CD14-positive monocyte (primary cell): Measurements from ENCODE around the gene HS3ST3B1. TPM values are rescaled to one million over a fixed set of nuclear protein-coding genes. Genes with fewer than 3 reads are reported as not detected.

ENCODE experiments used
- DNase-seq, 3 donors: peaks; one replicate each; pipeline ENCODE4 v3.0.0-alpha.2; 2011 to 2022
- H2AFZ ChIP-seq: 2 replicates; pipeline ENCODE4 v1.6.0; 2012; ENCODE audit warnings: mild to moderate bottlenecking, low read depth, low read length, inconsistent platforms; ENCODE audit not compliant: insufficient read depth, poor library complexity, severe bottlenecking
- H3K27ac ChIP-seq, 2 donors: 1 replicate in 1 of 2; 2 replicates in 1 of 2; pipeline ENCODE4 v1.5.1; 2012 to 2013; ENCODE audit warnings: low read length in 2 of 2, control low read depth in 1 of 2, inconsistent platforms in 1 of 2, low read depth in 1 of 2, mild to moderate bottlenecking in 1 of 2
- H3K27me3 ChIP-seq, 2 donors: one replicate each; pipeline versions ENCODE4 v1.6.0 to v1.6.1; 2011 to 2013; ENCODE audit warnings: low read length in 2 of 2; ENCODE audit not compliant: control insufficient read depth in 2 of 2, insufficient read depth in 2 of 2
- H3K36me3 ChIP-seq, 2 donors: replicated peaks in 1 of 2; 1 replicate in 1 of 2; 2 replicates in 1 of 2; pipeline versions ENCODE4 v1.5.1 to v1.6.1; 2012 to 2013; ENCODE audit warnings: low read length in 2 of 2, control low read depth in 1 of 2, inconsistent platforms in 1 of 2, mild to moderate bottlenecking in 1 of 2; ENCODE audit not compliant: insufficient read depth in 2 of 2, control insufficient read depth in 1 of 2
- H3K4me1 ChIP-seq, 2 donors: 1 replicate in 1 of 2; 2 replicates in 1 of 2; pipeline versions ENCODE4 v1.5.1 to v1.6.1; 2012 to 2013; ENCODE audit warnings: low read length in 2 of 2, control low read depth in 1 of 2, inconsistent platforms in 1 of 2, mild to moderate bottlenecking in 1 of 2, moderate library complexity in 1 of 2; ENCODE audit not compliant: insufficient read depth in 2 of 2, control insufficient read depth in 1 of 2
- H3K4me2 ChIP-seq: replicated peaks from 2 replicates; pipeline ENCODE3; 2012; ENCODE audit warnings: low read length, moderate library complexity, mild to moderate bottlenecking; ENCODE audit not compliant: poor library complexity, severe bottlenecking; ENCODE audit errors: extremely low read depth
- H3K4me3 ChIP-seq, 3 experiments: fragments of 200-600 bp in 1 of 3; sonication (generic) in 1 of 3; replicated peaks in 1 of 3; 1 replicate in 2 of 3; 2 replicates in 1 of 3; pipeline ENCODE4 v1.5.1; 2011 to 2013; ENCODE audit warnings: low read length in 3 of 3, mild to moderate bottlenecking in 3 of 3, control low read depth in 2 of 3, low read depth in 2 of 3, inconsistent platforms in 1 of 3, moderate library complexity in 1 of 3
- H3K79me2 ChIP-seq: 2 replicates; pipeline ENCODE4 v1.6.0; 2012; ENCODE audit warnings: mild to moderate bottlenecking, control low read depth, inconsistent platforms, low read length, moderate library complexity; ENCODE audit not compliant: insufficient read depth
- H3K9ac ChIP-seq: 2 replicates; pipeline ENCODE4 v1.6.0; 2017; ENCODE audit warnings: low read length, mild to moderate bottlenecking; ENCODE audit not compliant: insufficient read depth, poor library complexity, severe bottlenecking
- H3K9me3 ChIP-seq, 2 donors: replicated peaks in 1 of 2; 1 replicate in 1 of 2; 2 replicates in 1 of 2; pipeline versions ENCODE4 v1.5.1 to v1.6.1; 2012 to 2013; ENCODE audit warnings: low read length in 2 of 2, control low read depth in 1 of 2; ENCODE audit not compliant: control insufficient read depth in 1 of 2, insufficient read depth in 1 of 2
- H4K20me1 ChIP-seq: 2 replicates; pipeline ENCODE4 v1.6.0; 2012; ENCODE audit warnings: mild to moderate bottlenecking, low read length, control low read depth, moderate library complexity; ENCODE audit not compliant: insufficient read depth
- H3K27ac Mint-ChIP-seq, 7 donors: one replicate each; pipeline ENCODE4 v1.8.0; 2020; ENCODE audit warnings: mild to moderate bottlenecking in 7 of 7, mixed read lengths in 7 of 7, moderate library complexity in 6 of 7, inconsistent platforms in 2 of 7
- H3K27me3 Mint-ChIP-seq, 3 donors: one replicate each; pipeline ENCODE4 v1.8.0; 2021 to 2022; ENCODE audit warnings: low read depth in 3 of 3, mild to moderate bottlenecking in 3 of 3, mixed read lengths in 3 of 3, moderate library complexity in 3 of 3, inconsistent platforms in 1 of 3
- H3K36me3 Mint-ChIP-seq, 2 donors: one replicate each; pipeline ENCODE4 v1.8.0; 2020; ENCODE audit warnings: mixed read lengths in 2 of 2, inconsistent platforms in 1 of 2, mild to moderate bottlenecking in 1 of 2
- H3K4me1 Mint-ChIP-seq: one replicate; pipeline ENCODE4 v1.8.0; 2020; ENCODE audit warnings: mild to moderate bottlenecking, mixed read lengths
- H3K4me3 Mint-ChIP-seq, 2 donors: one replicate each; pipeline ENCODE4 v1.8.0; 2020; ENCODE audit warnings: mild to moderate bottlenecking in 2 of 2, mixed read lengths in 2 of 2, moderate library complexity in 1 of 2
- H3K9me3 Mint-ChIP-seq, 7 donors: one replicate each; pipeline ENCODE4 v1.8.0; 2020 to 2022; ENCODE audit warnings: mixed read lengths in 7 of 7, mild to moderate bottlenecking in 6 of 7, moderate library complexity in 6 of 7, inconsistent platforms in 2 of 7
- CTCF ChIP-seq: fragments of 200-600 bp; IDR thresholded peaks from one replicate; pipeline ENCODE4 v1.8.0; 2022; ENCODE audit warnings: antibody characterized with exemption, mild to moderate bottlenecking
- WGBS: methylation state at CpG from one replicate; pipeline ENCODE4 v1.1.5; 2013; ENCODE audit warnings: missing lambda C conversion rate; ENCODE audit not compliant: insufficient coverage; 5-methylcytosine and 5-hydroxymethylcytosine counted together
- intact Hi-C, 2 donors: fragments of 100-400 bp; cut with micrococcal nuclease; formaldehyde crosslinking; loops; one replicate each; pipeline versions ENCODE4 v1.15.0 to v1.15.1; 2023
- polyA plus RNA-seq, 3 donors: library from polyadenylated mRNA; depleted of rRNA in 1 of 3; unstranded in 2 of 3; stranded (reverse) in 1 of 3; fragments of 300-500 nt in 2 of 3; fragments of >200 nt in 1 of 3; fragmentation: Illumina TruSeq in 2 of 3; gene quantifications; 1 replicate in 2 of 3; 2 replicates in 1 of 3; pipeline ENCODE4 v1.2.3, GENCODE V29; 2012 to 2021

The HS3ST3B1 gene
- polyA plus RNA-seq, 3 donors = 0.09 to 0.73 (median 0.32) TPM

DNA sequence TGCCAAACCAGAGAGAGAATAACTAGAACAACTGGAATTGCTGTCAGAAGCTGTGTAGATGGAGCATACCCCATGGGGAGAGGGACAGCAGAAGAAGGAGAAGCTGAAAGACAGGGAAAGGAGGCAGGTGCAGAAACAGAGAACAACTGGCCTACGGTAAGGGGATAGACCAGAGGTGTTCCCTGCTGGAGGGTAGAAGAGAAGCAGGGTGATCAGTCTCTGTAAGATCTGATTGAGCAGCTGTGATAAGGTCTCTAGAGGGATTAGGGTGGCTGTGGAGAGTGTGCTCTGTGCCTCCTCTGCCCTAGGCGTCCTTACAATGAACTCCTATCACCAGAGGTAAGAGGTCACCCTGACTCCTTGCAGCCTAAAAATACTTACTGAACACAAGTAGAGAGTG is 30.4 kb upstream of the HS3ST3B1 start:
- no peak overlapping the region for H3K4me3 ChIP-seq
- H3K4me3 Mint-ChIP-seq = no peak overlapping the region
- 86% methylated on average over 1 of the region's 2 CpGs for WGBS
- no peak overlapping the region for H3K27ac ChIP-seq
- H3K27me3 ChIP-seq = no peaks in the 10 kb centered on the region
- no peak overlapping the region for H3K4me2 ChIP-seq
- H3K27me3 Mint-ChIP-seq = peaks cover 0 to 2% (median 2%) of the 10 kb centered on the region in 3 donors
- H3K27ac Mint-ChIP-seq = peak overlapping the region in 1 of 7 donors; percentile 51
- H3K9me3 Mint-ChIP-seq = peaks cover 0 to 13% (median 4%) of the 10 kb centered on the region in 7 donors
- H3K4me1 Mint-ChIP-seq = no peaks in the 10 kb centered on the region
- no peaks in the 10 kb centered on the region for H3K79me2 ChIP-seq
- H3K9me3 ChIP-seq = no peaks in the 10 kb centered on the region
- no peaks in the 10 kb centered on the region for H4K20me1 ChIP-seq
- H3K4me1 ChIP-seq = no peaks in the 10 kb centered on the region
- no peak overlapping the region for H2AFZ ChIP-seq
- H3K9ac ChIP-seq = no peak overlapping the region
- no peaks in the 10 kb centered on the region for H3K36me3 Mint-ChIP-seq
- no peak for TF ChIP-seq CTCF
- intact Hi-C loops = no loop called here
- H3K36me3 ChIP-seq = no peaks in the 10 kb centered on the region
- no peak for DNase-seq

DNA sequence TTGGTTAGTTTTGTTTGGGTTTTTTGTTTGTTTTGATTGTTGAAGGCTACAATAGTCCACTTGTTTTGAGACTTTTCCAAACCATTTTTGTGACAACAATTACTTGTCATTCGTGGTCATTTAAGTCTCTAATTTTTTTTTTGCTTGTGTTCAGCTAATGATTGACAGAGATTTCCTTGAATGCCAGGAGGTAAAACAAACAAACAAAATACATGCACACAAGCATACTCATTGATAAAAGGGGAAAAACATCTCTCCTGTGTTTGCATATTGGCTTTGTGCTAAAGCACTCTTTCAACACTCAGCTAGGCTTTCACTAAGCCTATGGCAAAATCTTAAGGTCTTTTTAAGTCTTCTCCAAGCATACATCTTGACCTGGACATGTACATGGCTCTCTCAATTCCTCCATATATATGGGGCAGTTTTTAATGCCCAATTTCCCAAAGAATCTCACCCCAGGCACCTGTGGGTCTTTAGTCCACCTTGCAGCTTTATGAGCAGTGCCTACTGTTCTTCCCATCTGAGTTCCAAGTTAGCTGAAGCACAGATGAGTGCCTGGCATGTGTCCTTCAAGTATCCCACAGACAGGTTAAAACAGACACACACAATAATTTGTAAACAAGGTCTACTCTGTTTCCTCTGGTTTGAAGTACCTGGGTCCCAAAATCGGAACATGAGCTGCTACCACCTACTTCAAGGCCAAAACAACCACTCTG is 24.2 kb upstream of the HS3ST3B1 start:
- no peak overlapping the region for H3K4me3 Mint-ChIP-seq

More for the DNA sequence above, 24.2 kb upstream of the HS3ST3B1 start:
- Histone ChIP-seq H3K4me3 (no peak overlapping the region), H3K9ac (no peak overlapping the region), H3K27me3 (no peaks in the 10 kb centered on the region), H4K20me1 (no peaks in the 10 kb centered on the region), H3K4me1 (no peaks in the 10 kb centered on the region), H3K36me3 (no peaks in the 10 kb centered on the region), H3K4me2 (no peak overlapping the region), H2AFZ (no peak overlapping the region), H3K9me3 (no peaks in the 10 kb centered on the region), H3K27ac (no peak overlapping the region), H3K79me2 (no peaks in the 10 kb centered on the region)
- no CpG with 5 or more reads among the region's 2 CpGs for WGBS
- no peaks in the 10 kb centered on the region for H3K4me1 Mint-ChIP-seq
- H3K27ac Mint-ChIP-seq = no peak overlapping the region
- DNase-seq = no peak
- peaks cover 0 to 4% (median 0%) of the 10 kb centered on the region in 3 donors for H3K27me3 Mint-ChIP-seq
- no peak for TF ChIP-seq CTCF
- intact Hi-C loops = no loop called here
- H3K36me3 Mint-ChIP-seq = no peaks in the 10 kb centered on the region
- H3K9me3 Mint-ChIP-seq = peaks cover 3 to 16% (median 6%) of the 10 kb centered on the region in 7 donors
